ENCODE measurements around the gene RCCD1.
A peak's percentile ranks its signal among the peaks of the same experiment; 100 is the strongest.
"Not testable (repeated sequence)": the region's sequence is repeated elsewhere in the genome, so short reads cannot be mapped to it uniquely, and the experiment has no call there.

Gene RCCD1

GRCh38 chr15:90918034-90918788 lies 36.5 kb upstream of the RCCD1 start:
- DNase-seq (ENCODE audit: low read depth in 2 of 2): no peak

- no peak for DNase-seq (ENCODE audit: low read depth in 2 of 2)
Measured at GRCh38 chr15:90918835-90919234, 35.8 kb upstream of the RCCD1 start.

- no peak for DNase-seq (ENCODE audit: low read depth in 2 of 2)
Measured at GRCh38 chr15:90921887-90922286, 32.8 kb upstream of the RCCD1 start.

GRCh38 chr15:90922712-90923322 lies 31.9 kb upstream of the RCCD1 start:
- not testable (repeated sequence) for DNase-seq (ENCODE audit: low read depth in 2 of 2)

- DNase-seq (ENCODE audit: low read depth in 2 of 2): no peak
Measured at GRCh38 chr15:90924375-90924774, 30.3 kb upstream of the RCCD1 start.

GRCh38 chr15:90926766-90927165 lies 27.9 kb upstream of the RCCD1 start:
- DNase-seq (ENCODE audit: low read depth in 2 of 2): not testable (repeated sequence)

GRCh38 chr15:90928106-90928505 lies 26.6 kb upstream of the RCCD1 start:
- not testable (repeated sequence) for DNase-seq (ENCODE audit: low read depth in 2 of 2)

GRCh38 chr15:90929246-90930019 lies 25.3 kb upstream of the RCCD1 start:
- DNase-seq (ENCODE audit: low read depth in 2 of 2): no peak

- DNase-seq (ENCODE audit: low read depth in 2 of 2): no peak
Measured at GRCh38 chr15:90930861-90931574, 23.7 kb upstream of the RCCD1 start.

GRCh38 chr15:90931575-90931827 lies 23.2 kb upstream of the RCCD1 start:
- DNase-seq (ENCODE audit: low read depth in 2 of 2): no peak

- peak; percentile 80 to 84 for DNase-seq (ENCODE audit: low read depth in 2 of 2)
Measured at GRCh38 chr15:90931828-90932659, 22.6 kb upstream of the RCCD1 start, which contains the start of gene HDDC3. TSS of gene HDDC3 (minus strand) at chr15:90932549. CDS start at chr15:90932540, 9 bp downstream.

GRCh38 chr15:90932660-90932991 lies 22.1 kb upstream of the RCCD1 start:
- no peak for DNase-seq (ENCODE audit: low read depth in 2 of 2)

- DNase-seq (ENCODE audit: low read depth in 2 of 2): no peak
Measured at GRCh38 chr15:90933301-90933700, 21.4 kb upstream of the RCCD1 start.

GRCh38 chr15:90934256-90934948 lies 20.3 kb upstream of the RCCD1 start:
- peak; percentile 73 to 74 for DNase-seq (ENCODE audit: low read depth in 2 of 2)

- peak; percentile 90 to 94 for DNase-seq (ENCODE audit: low read depth in 2 of 2)
Measured at GRCh38 chr15:90934949-90935751, 19.5 kb upstream of the RCCD1 start, which contains the start of gene UNC45A. TSS of gene UNC45A (plus strand) at chr15:90935285. CDS start at chr15:90935325, 40 bp downstream.

GRCh38 chr15:90936823-90937222 lies 17.9 kb upstream of the RCCD1 start:
- no peak for DNase-seq (ENCODE audit: low read depth in 2 of 2)

GRCh38 chr15:90938261-90938660 lies 16.4 kb upstream of the RCCD1 start:
- DNase-seq (ENCODE audit: low read depth in 2 of 2): no peak

GRCh38 chr15:90939756-90940155 lies 14.9 kb upstream of the RCCD1 start:
- DNase-seq (ENCODE audit: low read depth in 2 of 2): no peak

- no peak for DNase-seq (ENCODE audit: low read depth in 2 of 2)
Measured at GRCh38 chr15:90941038-90941437, 13.6 kb upstream of the RCCD1 start.
